Fibroblast of lung (primary cell): ENCODE measurements around the gene AP1G2. TPM values are rescaled to one million over a fixed set of nuclear protein-coding genes. Genes with fewer than 3 reads are reported as not detected.

Source experiments
- DNase-seq, 2 donors: peaks; one replicate each; pipeline versions ENCODE4 v3.0.0 to v3.0.0-alpha.2; 2010; ENCODE audit warnings: low read depth in 2 of 2
- H2AFZ ChIP-seq: 2 replicates; pipeline ENCODE4 v1.5.1; 2012; ENCODE audit warnings: low read length, control low read depth, inconsistent platforms
- H3K27ac ChIP-seq: 2 replicates; pipeline ENCODE4 v1.5.1; 2011; ENCODE audit warnings: low read length, control low read depth; ENCODE audit not compliant: insufficient read depth
- H3K27me3 ChIP-seq: 2 replicates; pipeline ENCODE4 v1.5.1; 2011; ENCODE audit warnings: mild to moderate bottlenecking, low read length; ENCODE audit not compliant: control insufficient read depth, insufficient read depth
- H3K36me3 ChIP-seq: 2 replicates; pipeline ENCODE4 v1.5.1; 2011; ENCODE audit warnings: low read length; ENCODE audit not compliant: control insufficient read depth, insufficient read depth
- H3K4me1 ChIP-seq: 2 replicates; pipeline ENCODE4 v1.5.1; 2011; ENCODE audit warnings: low read length; ENCODE audit not compliant: control insufficient read depth, insufficient read depth; ENCODE audit errors: extremely low read depth
- H3K4me2 ChIP-seq: 2 replicates; pipeline ENCODE4 v1.5.1; 2011; ENCODE audit warnings: low read length, control low read depth; ENCODE audit not compliant: insufficient read depth; ENCODE audit errors: extremely low read depth
- H3K4me3 ChIP-seq, 4 experiments: fragments of 200-600 bp in 1 of 4; sonication (generic) in 1 of 4; replicated peaks in 1 of 4; 2 replicates each; pipeline ENCODE4 v1.5.1; 2011 to 2016; ENCODE audit warnings: low read length in 4 of 4, low read depth in 3 of 4, mild to moderate bottlenecking in 3 of 4, control low read depth in 2 of 4, inconsistent platforms in 1 of 4, mixed read lengths in 1 of 4; ENCODE audit not compliant: insufficient read depth in 1 of 4; ENCODE audit errors: control extremely low read depth in 1 of 4
- H3K79me2 ChIP-seq: 2 replicates; pipeline ENCODE4 v1.5.1; 2012; ENCODE audit warnings: mild to moderate bottlenecking, low read length, inconsistent platforms; ENCODE audit not compliant: control insufficient read depth, insufficient read depth
- H3K9ac ChIP-seq: 2 replicates; pipeline ENCODE4 v1.5.1; 2011; ENCODE audit warnings: mild to moderate bottlenecking, low read length, control low read depth; ENCODE audit not compliant: insufficient read depth
- H3K9me3 ChIP-seq: 2 replicates; pipeline ENCODE4 v1.5.1; 2012; ENCODE audit warnings: low read depth, low read length; ENCODE audit not compliant: control insufficient read depth, insufficient read depth
- H4K20me1 ChIP-seq: 2 replicates; pipeline ENCODE4 v1.5.1; 2011; ENCODE audit warnings: low read length; ENCODE audit not compliant: control insufficient read depth, insufficient read depth; ENCODE audit errors: extremely low read depth
- CTCF ChIP-seq, 2 donors: IDR thresholded peaks in 1 of 2; conservative IDR thresholded peaks in 1 of 2; 1 replicate in 1 of 2; 2 replicates in 1 of 2; pipeline ENCODE4 v1.5.1; 2011 to 2012; ENCODE audit warnings: low read length in 2 of 2, control low read depth in 1 of 2, inconsistent platforms in 1 of 2, low read depth in 1 of 2, mild to moderate bottlenecking in 1 of 2
- EZH2 ChIP-seq: IDR thresholded peaks from 2 replicates; pipeline ENCODE4 v1.5.1; 2012; ENCODE audit warnings: low read length, control low read depth, mild to moderate bottlenecking; ENCODE audit errors: missing control alignments
- polyA plus RNA-seq, 2 donors: library from polyadenylated mRNA; depleted of rRNA in 1 of 2; stranded (reverse) in 1 of 2; unstranded in 1 of 2; fragments of >200 nt; gene quantifications; 2 replicates each; pipeline ENCODE4 v1.2.1, GENCODE V29; 2011 to 2012; ENCODE audit warnings: missing spikeins in 1 of 2
- total RNA-seq: library from RNA; depleted of rRNA; stranded (reverse); fragments of >200 nt; gene quantifications from 2 replicates; pipeline ENCODE4 v1.2.1, GENCODE V29; 2014

The AP1G2 gene
- total and polyA plus RNA-seq, 2 donors (not counting 1 experiment from before 2014, with no cell fraction given): 7.9 to 9.2 TPM

- Histone ChIP-seq H3K9me3 (no peaks in the 10 kb centered on the region), H2AFZ (no peak overlapping the region), H3K27me3 (no peaks in the 10 kb centered on the region), H3K9ac (no peak overlapping the region), H3K36me3 (no peaks in the 10 kb centered on the region), H3K4me2 (no peak overlapping the region), H3K79me2 (no peaks in the 10 kb centered on the region), H3K4me1 (no peaks in the 10 kb centered on the region), H4K20me1 (no peaks in the 10 kb centered on the region), H3K4me3 (no peak overlapping the region), H3K27ac (no peak overlapping the region)
- no peak for DNase-seq
- no peak for TF ChIP-seq EZH2
- no peak for TF ChIP-seq CTCF (conservative IDR thresholded peaks at IDR 0.05 in 1 of 2, IDR thresholded peaks at IDR 0.05 in 1 of 2; ENCODE audit: low read depth in 1 of 2, low read length in 2 of 2)
Observed at GRCh38 chr14:23523229-23524016, 44.2 kb downstream of the AP1G2 start.

GRCh38 chr14:23522643-23523198 is 44.9 kb downstream of the AP1G2 start:
- no peak for TF ChIP-seq CTCF (conservative IDR thresholded peaks at IDR 0.05 in 1 of 2, IDR thresholded peaks at IDR 0.05 in 1 of 2; ENCODE audit: low read depth in 1 of 2, low read length in 2 of 2)
- no peak for TF ChIP-seq EZH2
- no peak for DNase-seq

GRCh38 chr14:23521785-23522640 is 45.6 kb downstream of the AP1G2 start:
- Histone ChIP-seq H4K20me1 (no peaks in the 10 kb centered on the region), H3K27me3 (no peaks in the 10 kb centered on the region), H3K4me3 (no peak overlapping the region), H3K79me2 (no peaks in the 10 kb centered on the region), H2AFZ (no peak overlapping the region), H3K4me1 (no peaks in the 10 kb centered on the region), H3K27ac (no peak overlapping the region), H3K36me3 (no peaks in the 10 kb centered on the region), H3K9me3 (no peaks in the 10 kb centered on the region), H3K4me2 (no peak overlapping the region), H3K9ac (no peak overlapping the region)
- TF ChIP-seq CTCF (conservative IDR thresholded peaks at IDR 0.05 in 1 of 2, IDR thresholded peaks at IDR 0.05 in 1 of 2; ENCODE audit: low read depth in 1 of 2, low read length in 2 of 2) (no peak), EZH2 (no peak)
- DNase-seq: no peak

More at GRCh38 chr14:23522643-23523198, 44.9 kb downstream of the AP1G2 start:
- H3K4me1 ChIP-seq: no peaks in the 10 kb centered on the region
- H3K36me3 ChIP-seq: no peaks in the 10 kb centered on the region
- no peak overlapping the region for H3K27ac ChIP-seq
- no peak overlapping the region for H3K4me2 ChIP-seq
- no peak overlapping the region for H2AFZ ChIP-seq
- no peaks in the 10 kb centered on the region for H4K20me1 ChIP-seq
- no peak overlapping the region for H3K9ac ChIP-seq
- H3K4me3 ChIP-seq: no peak overlapping the region
- H3K27me3 ChIP-seq: no peaks in the 10 kb centered on the region
- H3K79me2 ChIP-seq: no peaks in the 10 kb centered on the region
- H3K9me3 ChIP-seq: no peaks in the 10 kb centered on the region
